ENCODE data around the gene CHMP4A.
A peak's percentile ranks its signal among the peaks of the same experiment; 100 is the strongest.
"Not testable (repeated sequence)": the region's sequence is repeated elsewhere in the genome, so short reads cannot be mapped to it uniquely, and the experiment has no call there.

CHMP4A gene

GRCh38 chr14:24203249-24203886 lies 9.9 kb downstream of the CHMP4A start:
- DNase-seq; H3K27me3 ChIP-seq (replicated peaks in 2 of 5; ENCODE audit: control insufficient read depth in 4 of 5, insufficient read depth in 5 of 5, low read length in 4 of 5); H3K9me3 ChIP-seq (ENCODE audit: control extremely low read depth in 1 of 5, control insufficient read depth in 4 of 5, insufficient read depth in 2 of 5, low read depth in 1 of 5, low read length in 4 of 5); H3K27ac ChIP-seq (ENCODE audit: insufficient read depth in 1 of 2, low read depth in 1 of 2, low read length in 2 of 2, poor library complexity in 1 of 2, severe bottlenecking in 2 of 2); POLR2A ChIA-PET; H3K4me1 ChIP-seq (ENCODE audit: control extremely low read depth in 1 of 4, control insufficient read depth in 4 of 4, insufficient read depth in 4 of 4, low read length in 3 of 4); H3K4me3 ChIP-seq (ENCODE audit: control insufficient read depth in 1 of 7, extremely low read depth in 1 of 7, insufficient read depth in 4 of 7, low read depth in 2 of 7, low read length in 6 of 7): not testable (repeated sequence)
- WGBS (ENCODE audit: insufficient coverage): 97% methylated on average over 10 of the region's 16 CpGs
- CTCF ChIA-PET: interaction anchor here (1.3 kb wide), 1 partner anchor 10 kb away, joined by 3 read pairs; the partner anchor contains the start of gene CHMP4A
- H3K36me3 ChIP-seq (ENCODE audit: control insufficient read depth in 4 of 4, insufficient read depth in 4 of 4, low read length in 3 of 4): peaks cover 13 to 54% (median 38%) of the 10 kb centered on the region in 4 experiments

- H3K27ac ChIP-seq (ENCODE audit: insufficient read depth in 1 of 2, low read depth in 1 of 2, low read length in 2 of 2, poor library complexity in 1 of 2, severe bottlenecking in 2 of 2); POLR2A ChIA-PET; CTCF ChIA-PET; H3K4me1 ChIP-seq (ENCODE audit: control extremely low read depth in 1 of 4, control insufficient read depth in 4 of 4, insufficient read depth in 4 of 4, low read length in 3 of 4); H3K4me3 ChIP-seq (ENCODE audit: control insufficient read depth in 1 of 7, extremely low read depth in 1 of 7, insufficient read depth in 4 of 7, low read depth in 2 of 7, low read length in 6 of 7); DNase-seq; H3K9me3 ChIP-seq (ENCODE audit: control extremely low read depth in 1 of 5, control insufficient read depth in 4 of 5, insufficient read depth in 2 of 5, low read depth in 1 of 5, low read length in 4 of 5); H3K27me3 ChIP-seq (replicated peaks in 2 of 5; ENCODE audit: control insufficient read depth in 4 of 5, insufficient read depth in 5 of 5, low read length in 4 of 5): not testable (repeated sequence)
- H3K36me3 ChIP-seq (ENCODE audit: control insufficient read depth in 4 of 4, insufficient read depth in 4 of 4, low read length in 3 of 4): peaks cover 13 to 46% (median 32%) of the 10 kb centered on the region in 4 experiments
- 99% methylated on average over 8 of the region's 8 CpGs for WGBS (ENCODE audit: insufficient coverage)
Measured at GRCh38 chr14:24202538-24202937, 10.8 kb downstream of the CHMP4A start.

- no peak for DNase-seq
- H3K27me3 ChIP-seq (replicated peaks in 2 of 5; ENCODE audit: control insufficient read depth in 4 of 5, insufficient read depth in 5 of 5, low read length in 4 of 5): no peaks in the 10 kb centered on the region
- peaks cover 6 to 22% (median 12%) of the 10 kb centered on the region in 4 experiments for H3K36me3 ChIP-seq (ENCODE audit: control insufficient read depth in 4 of 4, insufficient read depth in 4 of 4, low read length in 3 of 4)
- no peak overlapping the region for H3K4me3 ChIP-seq (ENCODE audit: control insufficient read depth in 1 of 7, extremely low read depth in 1 of 7, insufficient read depth in 4 of 7, low read depth in 2 of 7, low read length in 6 of 7)
- 89% methylated on average over 5 of the region's 7 CpGs for WGBS (ENCODE audit: insufficient coverage)
- H3K4me1 ChIP-seq (ENCODE audit: control extremely low read depth in 1 of 4, control insufficient read depth in 4 of 4, insufficient read depth in 4 of 4, low read length in 3 of 4): peaks cover 4 to 32% (median 25%) of the 10 kb centered on the region in 4 experiments
- peaks cover 0 to 4% (median 0%) of the 10 kb centered on the region in 5 experiments for H3K9me3 ChIP-seq (ENCODE audit: control extremely low read depth in 1 of 5, control insufficient read depth in 4 of 5, insufficient read depth in 2 of 5, low read depth in 1 of 5, low read length in 4 of 5)
- ChIA-PET CTCF (interaction anchor here (1.5 to 1.8 kb wide), 2 partner anchors 10 to 17 kb away, joined by 4 to 6 read pairs; partner anchors contain the start of gene MDP1), POLR2A (no interaction called here)
- H3K27ac ChIP-seq (ENCODE audit: insufficient read depth in 1 of 2, low read depth in 1 of 2, low read length in 2 of 2, poor library complexity in 1 of 2, severe bottlenecking in 2 of 2): no peak overlapping the region
Measured at GRCh38 chr14:24198814-24199524, 14.3 kb downstream of the CHMP4A start.

GRCh38 chr14:24197056-24197450 lies 16.2 kb downstream of the CHMP4A start:
- no peak for DNase-seq
- Histone ChIP-seq H3K4me3 (ENCODE audit: control insufficient read depth in 1 of 7, extremely low read depth in 1 of 7, insufficient read depth in 4 of 7, low read depth in 2 of 7, low read length in 6 of 7) (peak overlapping the region in 1 of 7 experiments; percentile 91), H3K9me3 (ENCODE audit: control extremely low read depth in 1 of 5, control insufficient read depth in 4 of 5, insufficient read depth in 2 of 5, low read depth in 1 of 5, low read length in 4 of 5) (peaks cover 0 to 2% (median 0%) of the 10 kb centered on the region in 5 experiments), H3K4me1 (ENCODE audit: control extremely low read depth in 1 of 4, control insufficient read depth in 4 of 4, insufficient read depth in 4 of 4, low read length in 3 of 4) (peaks cover 4 to 32% (median 25%) of the 10 kb centered on the region in 4 experiments), H3K27ac (ENCODE audit: insufficient read depth in 1 of 2, low read depth in 1 of 2, low read length in 2 of 2, poor library complexity in 1 of 2, severe bottlenecking in 2 of 2) (peak overlapping the region in 1 of 2 experiments; percentile 97), H3K27me3 (replicated peaks in 2 of 5; ENCODE audit: control insufficient read depth in 4 of 5, insufficient read depth in 5 of 5, low read length in 4 of 5) (no peaks in the 10 kb centered on the region), H3K36me3 (ENCODE audit: control insufficient read depth in 4 of 4, insufficient read depth in 4 of 4, low read length in 3 of 4) (peaks cover 5 to 22% (median 13%) of the 10 kb centered on the region in 4 experiments)
- ChIA-PET POLR2A (interaction anchor here (0.9 to 2.8 kb wide), 2 partner anchors 16 to 35 kb away, joined by 3 to 25 read pairs; partner anchors contain the start of genes CHMP4A and IRF9), CTCF (interaction anchor here (1.1 to 1.8 kb wide), 4 partner anchors 11 to 37 kb away, joined by 3 to 6 read pairs (median 4); partner anchors contain the start of gene CHMP4A)
- 100% methylated on average over 1 of the region's 2 CpGs for WGBS (ENCODE audit: insufficient coverage)

- Histone ChIP-seq H3K4me3 (ENCODE audit: control insufficient read depth in 1 of 7, extremely low read depth in 1 of 7, insufficient read depth in 4 of 7, low read depth in 2 of 7, low read length in 6 of 7) (peak overlapping the region; percentile 77 to 96 (median 84)), H3K36me3 (ENCODE audit: control insufficient read depth in 4 of 4, insufficient read depth in 4 of 4, low read length in 3 of 4) (peaks cover 2 to 24% (median 12%) of the 10 kb centered on the region in 4 experiments), H3K27ac (ENCODE audit: insufficient read depth in 1 of 2, low read depth in 1 of 2, low read length in 2 of 2, poor library complexity in 1 of 2, severe bottlenecking in 2 of 2) (peak overlapping the region; percentile 90 to 97), H3K27me3 (replicated peaks in 2 of 5; ENCODE audit: control insufficient read depth in 4 of 5, insufficient read depth in 5 of 5, low read length in 4 of 5) (no peaks in the 10 kb centered on the region), H3K9me3 (ENCODE audit: control extremely low read depth in 1 of 5, control insufficient read depth in 4 of 5, insufficient read depth in 2 of 5, low read depth in 1 of 5, low read length in 4 of 5) (no peaks in the 10 kb centered on the region), H3K4me1 (ENCODE audit: control extremely low read depth in 1 of 4, control insufficient read depth in 4 of 4, insufficient read depth in 4 of 4, low read length in 3 of 4) (peaks cover 4 to 32% (median 25%) of the 10 kb centered on the region in 4 experiments)
- CTCF ChIA-PET: interaction anchor here (1.0 to 1.8 kb wide), 11 partner anchors 9 to 112 kb away, joined by 3 to 6 read pairs (median 3); partner anchors contain the start of genes CHMP4A, CIDEB and TSSK4
- DNase-seq: peak in 2 of 3 donors; percentile 38 to 41
- POLR2A ChIA-PET: interaction anchor here (0.9 to 2.8 kb wide), 6 partner anchors 17 to 115 kb away, joined by 3 to 25 read pairs (median 5); partner anchors contain the start of genes CHMP4A, IRF9, LTB4R and REC8
- 39% methylated on average over 24 of the region's 33 CpGs for WGBS (ENCODE audit: insufficient coverage)
Measured at GRCh38 chr14:24196071-24197055, 16.9 kb downstream of the CHMP4A start.

Data from common myeloid progenitor, CD34-positive (primary cell).